NCI-H526 (cell line): ENCODE measurements around the gene NDUFS8.
A peak's percentile ranks its signal among the peaks of the same experiment; 100 is the strongest.

Experiments
- DNase-seq, 2 experiments: peaks; one replicate each; lab custom pipeline; 2025; lab: John Stamatoyannopoulos, UW

Gene NDUFS8

DNA sequence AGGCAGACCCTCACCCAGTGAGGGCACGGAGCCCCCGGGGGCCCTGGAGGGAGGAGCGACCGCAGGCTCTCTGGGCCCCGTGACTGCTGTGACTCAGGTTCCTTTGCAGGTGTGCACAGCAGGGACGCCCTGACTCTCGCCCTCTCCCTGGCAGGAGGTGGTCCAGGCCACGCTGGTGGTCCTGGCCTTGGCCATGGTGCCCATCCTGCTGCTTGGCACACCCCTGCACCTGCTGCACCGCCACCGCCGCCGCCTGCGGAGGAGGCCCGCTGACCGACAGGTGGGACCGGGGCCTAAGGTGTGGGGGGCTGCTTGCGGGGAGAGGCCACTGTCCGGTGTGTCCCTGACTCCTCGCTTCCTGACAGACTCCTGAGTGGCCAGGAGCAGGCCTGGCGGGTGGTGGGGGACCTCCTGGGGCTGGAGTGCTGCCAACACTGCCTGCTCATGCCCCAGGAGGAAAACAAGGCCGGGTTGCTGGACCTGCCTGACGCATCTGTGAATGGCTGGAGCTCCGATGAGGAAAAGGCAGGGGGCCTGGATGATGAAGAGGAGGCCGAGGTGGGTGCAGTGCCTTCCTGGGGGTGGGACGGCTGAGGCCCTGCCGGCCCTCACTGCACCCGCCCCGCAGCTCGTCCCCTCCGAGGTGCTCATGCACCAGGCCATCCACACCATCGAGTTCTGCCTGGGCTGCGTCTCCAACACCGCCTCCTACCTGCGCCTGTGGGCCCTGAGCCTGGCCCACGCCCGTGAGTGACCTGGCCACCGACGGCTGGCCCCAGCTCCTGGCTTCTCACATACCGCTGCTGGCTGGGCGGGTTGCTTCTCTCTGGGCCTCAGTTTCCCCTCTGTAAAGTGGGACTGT, 19.3 kb downstream of the NDUFS8 start:
- DNase-seq: no peak

DNA sequence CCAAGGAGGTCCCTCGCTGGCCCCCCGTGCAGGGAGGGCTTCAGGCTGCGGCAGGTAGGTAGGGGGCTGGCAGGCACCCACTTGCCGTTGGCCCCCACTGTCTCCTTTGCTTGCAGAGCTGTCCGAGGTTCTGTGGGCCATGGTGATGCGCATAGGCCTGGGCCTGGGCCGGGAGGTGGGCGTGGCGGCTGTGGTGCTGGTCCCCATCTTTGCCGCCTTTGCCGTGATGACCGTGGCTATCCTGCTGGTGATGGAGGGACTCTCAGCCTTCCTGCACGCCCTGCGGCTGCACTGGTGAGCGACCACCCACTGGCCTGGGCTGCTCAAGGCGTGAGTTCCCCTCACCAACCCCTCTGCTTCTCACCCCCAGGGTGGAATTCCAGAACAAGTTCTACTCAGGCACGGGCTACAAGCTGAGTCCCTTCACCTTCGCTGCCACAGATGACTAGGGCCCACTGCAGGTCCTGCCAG, 19.9 kb downstream of the NDUFS8 start:
- DNase-seq: no peak

DNA sequence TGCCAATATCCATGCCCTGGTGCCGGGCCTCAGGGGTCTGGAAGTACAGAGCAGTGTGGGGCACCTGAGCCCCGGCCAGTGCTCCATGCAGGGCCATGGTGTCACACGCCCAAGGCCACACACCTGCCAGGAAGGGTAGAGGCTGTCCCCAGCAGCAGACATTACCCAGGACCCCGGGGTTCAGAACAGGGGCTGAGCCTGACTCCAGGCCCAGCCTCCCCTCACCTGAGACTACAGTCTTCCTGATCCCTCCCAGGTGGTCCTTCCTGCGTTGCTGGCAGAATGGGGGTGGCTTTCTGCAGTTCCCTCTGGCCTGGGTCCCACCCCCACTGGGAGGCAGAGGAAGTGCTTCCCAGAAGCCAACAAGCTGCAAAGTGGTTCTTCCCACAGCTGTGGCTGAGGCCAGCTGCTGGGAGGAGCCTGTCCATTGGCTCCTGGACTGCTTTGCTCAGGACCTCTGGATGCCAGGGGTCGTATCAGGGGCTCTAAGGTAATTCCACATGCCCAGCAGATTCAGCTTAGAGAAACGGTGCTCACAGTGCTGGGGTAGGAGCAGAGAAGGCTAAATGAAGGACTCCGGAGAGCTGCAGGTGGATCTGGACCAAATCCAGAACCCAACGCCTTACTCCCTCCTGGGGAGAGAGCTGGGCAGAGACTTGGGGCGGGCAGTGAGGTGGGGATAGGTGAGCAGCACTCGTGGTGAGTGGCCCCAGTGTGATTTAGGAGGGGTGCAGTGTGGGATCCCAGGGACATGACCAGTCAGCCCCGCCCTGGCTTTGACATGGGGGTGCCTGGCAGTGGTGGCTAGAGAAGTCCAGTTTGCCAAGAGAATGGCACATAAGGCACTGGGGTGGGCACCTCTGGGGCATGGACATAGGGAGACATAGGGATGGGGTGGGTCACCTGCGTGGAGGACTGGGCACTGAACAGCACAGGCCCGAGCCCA, 21.0 kb downstream of the NDUFS8 start:
- no peak for DNase-seq

DNA sequence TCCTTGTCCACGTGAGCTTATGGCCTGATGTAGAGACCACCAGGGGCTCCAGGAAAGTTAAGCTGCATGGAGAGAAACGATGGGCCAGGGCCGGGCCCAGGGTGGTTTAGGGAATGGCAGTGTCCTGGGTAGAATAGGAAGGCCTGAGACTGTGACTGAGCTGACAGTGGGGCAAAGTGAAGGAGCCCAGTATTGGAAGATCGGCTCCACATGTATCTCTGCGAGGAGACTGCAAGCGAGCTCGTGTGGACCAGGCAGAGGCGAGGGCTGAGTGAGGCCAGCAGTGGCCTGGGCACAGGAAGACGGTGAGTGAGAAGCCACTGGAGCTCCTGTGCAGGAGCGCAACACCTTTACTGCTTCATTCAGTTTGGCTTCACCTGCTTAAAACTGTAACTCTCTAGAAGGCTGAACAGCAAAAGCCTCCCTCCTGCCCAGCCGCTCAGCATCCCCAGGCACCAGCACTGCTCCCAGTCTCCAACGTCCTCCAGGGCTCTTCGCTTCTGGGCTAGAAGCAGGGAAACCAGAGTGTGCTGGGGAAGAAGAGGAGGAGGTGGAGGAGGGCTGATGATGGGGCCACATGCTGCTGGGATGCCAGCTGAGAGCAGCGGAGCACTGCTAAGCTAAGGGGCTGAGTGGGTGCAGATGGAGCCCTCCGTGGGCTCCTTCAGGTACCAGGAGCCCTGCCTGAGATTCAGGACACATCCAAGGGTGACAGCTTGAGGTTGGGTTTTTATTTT, 21.8 kb downstream of the NDUFS8 start:
- DNase-seq: no peak

DNA sequence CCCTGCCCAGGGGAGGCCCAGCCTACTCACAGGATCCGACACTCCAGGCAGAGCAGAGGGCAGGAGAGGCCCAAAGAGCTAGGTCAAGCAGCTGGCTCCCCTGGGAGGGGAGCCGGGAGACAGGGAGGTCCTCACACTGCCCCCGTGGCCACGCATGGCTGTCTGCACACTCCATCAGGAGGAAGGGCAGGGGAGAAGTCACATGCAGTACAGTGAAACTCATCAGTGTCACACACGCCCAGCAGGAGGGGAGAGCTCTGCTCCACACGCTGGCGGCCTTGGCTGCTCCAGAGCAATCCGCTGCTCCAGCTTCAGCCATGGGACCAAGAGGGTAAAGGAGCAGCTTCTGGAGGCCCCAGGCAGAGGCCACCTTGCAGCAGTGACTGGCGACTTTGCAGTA, 22.6 kb downstream of the NDUFS8 start:
- no peak for DNase-seq

DNA sequence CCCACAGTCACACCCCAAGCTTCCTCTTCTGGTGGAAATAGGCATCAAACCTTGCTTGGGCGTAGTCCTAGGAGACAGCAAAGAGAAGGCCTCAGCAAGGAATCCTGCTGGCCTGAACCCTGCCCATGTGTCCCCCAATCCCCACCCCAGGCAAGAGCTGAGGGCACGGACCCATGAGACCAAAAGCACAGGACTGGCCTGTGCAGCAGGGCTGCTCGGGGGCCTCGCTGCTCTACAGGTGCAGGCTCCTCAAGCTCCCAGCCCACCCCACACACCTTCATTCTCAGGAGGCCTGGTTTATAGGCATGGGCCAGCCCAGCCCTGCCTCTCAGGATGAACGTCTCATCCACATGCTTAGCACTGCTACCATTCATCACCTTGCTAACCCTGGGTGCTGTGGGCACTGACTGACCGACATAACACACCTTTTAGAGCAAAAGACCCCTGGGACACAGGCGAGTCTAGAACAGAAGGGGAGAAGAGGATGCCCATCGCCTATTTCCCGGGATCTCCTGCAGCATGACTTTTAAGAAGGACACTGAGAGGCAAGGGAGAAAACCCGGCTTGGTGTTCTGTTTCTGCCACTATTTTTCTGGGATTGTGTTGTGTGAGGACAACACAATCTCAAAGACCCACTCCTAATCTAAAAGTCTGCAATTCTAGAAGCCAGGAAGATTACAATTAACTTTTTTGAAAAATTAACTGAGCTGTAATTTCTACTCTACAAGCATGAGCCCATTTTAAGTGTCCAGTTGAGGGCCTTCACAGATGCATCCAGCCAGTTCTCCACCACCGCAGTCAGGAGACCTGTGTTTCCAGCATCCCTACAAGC, 23.7 kb downstream of the NDUFS8 start:
- no peak for DNase-seq

DNA sequence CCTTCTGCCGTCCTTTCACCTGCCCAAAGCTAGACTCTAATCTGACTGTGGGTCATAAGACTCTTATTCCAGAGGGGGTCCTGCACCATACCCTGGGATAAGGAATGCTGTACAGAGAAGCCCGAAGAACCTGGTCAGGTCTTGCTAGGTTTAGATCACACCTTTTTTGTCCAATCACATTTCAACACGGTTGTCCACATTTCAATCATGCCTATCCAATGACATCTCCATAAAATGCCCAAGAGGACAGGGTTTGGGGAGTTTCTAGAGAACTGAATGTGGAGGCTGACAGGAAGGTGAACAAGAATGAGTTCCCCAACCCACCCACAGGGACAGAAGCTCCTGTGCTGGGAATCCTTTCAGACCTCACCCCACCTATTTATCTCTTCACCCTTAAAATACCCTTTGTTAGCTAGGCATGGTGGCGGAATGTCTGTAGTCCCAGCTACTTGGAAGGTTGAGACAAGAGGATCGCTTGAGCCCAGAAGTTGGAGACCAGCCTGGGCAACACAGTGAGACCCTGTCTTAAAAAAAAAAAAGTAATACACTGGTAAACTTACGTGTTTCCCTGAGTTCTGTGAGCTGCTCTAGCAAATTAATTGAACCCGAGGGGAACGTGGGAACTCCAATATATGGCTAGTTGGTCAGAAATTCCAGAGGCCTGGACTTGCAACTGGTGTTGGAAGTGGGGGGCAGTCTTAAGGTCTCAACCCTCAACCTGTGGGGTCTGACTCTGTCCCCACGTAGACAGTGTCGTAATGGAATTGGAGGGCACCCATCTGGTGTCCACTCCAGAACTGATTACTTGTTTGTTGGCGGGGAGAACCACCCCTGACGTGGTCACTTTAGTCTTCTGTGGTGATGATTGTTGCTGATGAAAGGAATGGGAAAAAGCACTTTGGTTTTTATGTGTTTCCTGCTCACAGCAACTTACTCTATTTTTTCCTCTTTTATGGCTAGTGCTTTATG, 26.1 kb downstream of the NDUFS8 start:
- DNase-seq: no peak

DNA sequence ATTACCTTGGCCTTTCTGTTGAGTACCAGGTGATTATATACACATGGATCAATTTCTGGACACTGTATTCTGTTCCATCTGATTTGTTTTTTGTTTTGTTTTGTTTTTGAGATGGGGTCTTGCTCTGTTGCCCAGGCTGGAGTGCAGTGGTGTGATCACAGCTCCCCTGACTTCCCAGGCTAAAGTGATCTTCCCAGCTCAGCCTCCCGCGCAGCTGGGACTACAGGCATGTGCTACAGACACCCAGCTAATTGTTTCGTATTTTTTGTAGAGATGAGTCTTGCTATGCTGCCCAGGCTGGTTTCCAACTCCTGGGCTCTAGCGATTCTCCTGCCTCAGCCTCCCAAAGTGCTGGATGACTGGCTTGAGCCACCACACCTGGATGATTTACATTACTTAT, 27.3 kb downstream of the NDUFS8 start:
- no peak for DNase-seq

DNA sequence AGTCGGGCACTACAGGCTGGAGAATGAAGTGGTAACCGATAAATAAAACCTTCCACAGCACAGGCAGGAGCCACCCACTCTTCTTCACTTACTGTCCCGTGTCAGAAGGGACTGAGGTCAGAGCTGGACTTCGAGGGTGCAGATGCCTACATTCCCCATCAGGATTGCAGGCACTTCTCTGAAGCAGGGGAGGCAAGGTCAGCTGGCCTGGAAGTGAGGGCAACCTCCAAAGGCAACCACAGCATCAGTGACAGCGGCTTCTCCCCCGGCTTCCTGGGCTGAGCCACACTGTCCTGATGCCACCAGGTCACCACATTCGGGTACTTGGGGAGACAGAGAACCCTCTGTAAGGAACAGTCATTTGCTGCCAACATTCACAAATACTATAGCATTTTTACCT, 31.0 kb downstream of the NDUFS8 start:
- no peak for DNase-seq

DNA sequence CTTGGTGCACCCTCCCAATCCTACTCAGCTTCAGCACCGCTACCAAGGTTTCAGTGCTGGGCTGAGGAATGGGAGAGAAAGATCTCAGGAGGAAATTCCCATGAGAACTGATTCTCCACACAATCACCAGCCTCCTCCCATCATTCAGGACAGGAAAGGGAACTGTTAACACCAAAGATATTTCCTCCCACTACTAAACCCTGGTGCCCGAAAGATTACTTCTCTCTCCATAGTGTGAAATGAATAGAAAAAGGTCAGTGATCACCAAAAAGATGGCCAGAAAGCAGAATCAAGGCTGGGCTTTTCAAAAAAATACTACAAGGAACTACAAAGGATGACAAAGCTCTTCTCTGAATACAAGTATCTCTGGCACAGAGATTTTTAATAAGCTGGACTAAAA, 34.4 kb downstream of the NDUFS8 start:
- no peak for DNase-seq

DNA sequence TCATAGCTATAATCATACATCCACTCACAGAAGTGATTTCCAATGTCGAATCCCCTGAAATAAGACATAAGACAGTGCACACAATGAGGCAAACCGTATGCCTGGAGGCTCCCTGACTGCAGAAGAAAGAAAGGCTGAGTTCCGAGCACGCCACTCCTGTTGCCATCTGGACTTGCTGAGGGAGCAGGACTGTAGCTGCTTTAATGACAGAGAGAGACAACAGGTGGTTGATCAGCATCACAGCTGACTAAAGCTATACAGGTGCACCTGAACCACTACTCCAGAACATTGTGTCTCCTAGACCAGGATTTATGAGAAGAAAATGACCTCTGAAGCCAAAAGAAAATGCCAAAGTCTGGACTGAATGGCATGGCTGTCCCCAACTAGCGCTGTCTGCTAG, 35.4 kb downstream of the NDUFS8 start:
- DNase-seq: no peak

DNA sequence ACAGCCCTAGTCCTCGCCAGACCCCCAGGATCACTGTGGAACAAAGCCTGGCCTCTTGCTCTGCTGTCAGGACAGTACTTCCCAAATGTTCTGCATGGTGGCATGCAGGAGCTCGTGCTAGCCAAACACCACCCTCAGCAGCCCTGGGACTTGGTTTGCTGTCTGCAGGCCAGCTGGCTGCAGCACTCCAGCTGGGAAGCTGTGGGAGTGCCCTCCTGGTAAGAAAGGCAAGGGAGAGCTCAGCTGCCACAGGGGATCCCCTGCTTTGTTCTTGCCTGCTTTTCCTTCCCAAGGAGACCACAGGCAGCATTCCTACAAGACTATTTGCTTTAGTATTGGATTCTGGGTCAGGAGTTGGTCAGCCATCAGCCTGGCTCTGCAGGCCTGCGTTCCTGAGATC, 36.3 kb downstream of the NDUFS8 start:
- DNase-seq: no peak

DNA sequence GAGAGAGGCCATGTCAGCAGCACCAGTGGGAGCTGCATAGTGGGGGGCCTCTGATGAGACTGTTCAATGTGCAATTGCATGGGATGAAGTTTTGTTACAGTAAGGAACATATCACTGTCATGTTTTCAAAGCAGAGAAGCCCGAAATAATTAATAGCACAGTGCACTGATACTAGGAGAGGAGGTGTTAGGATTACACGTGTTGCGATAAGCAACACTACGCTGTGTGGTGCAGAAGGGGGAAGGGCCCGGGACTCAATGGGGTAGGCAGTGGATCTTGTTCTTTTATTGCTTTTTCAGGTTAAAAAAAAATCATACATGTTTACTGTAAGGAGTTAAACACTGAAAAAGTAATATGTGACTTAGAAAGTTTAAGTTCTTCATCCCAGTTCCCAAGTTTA, 37.5 kb downstream of the NDUFS8 start:
- no peak for DNase-seq

DNA sequence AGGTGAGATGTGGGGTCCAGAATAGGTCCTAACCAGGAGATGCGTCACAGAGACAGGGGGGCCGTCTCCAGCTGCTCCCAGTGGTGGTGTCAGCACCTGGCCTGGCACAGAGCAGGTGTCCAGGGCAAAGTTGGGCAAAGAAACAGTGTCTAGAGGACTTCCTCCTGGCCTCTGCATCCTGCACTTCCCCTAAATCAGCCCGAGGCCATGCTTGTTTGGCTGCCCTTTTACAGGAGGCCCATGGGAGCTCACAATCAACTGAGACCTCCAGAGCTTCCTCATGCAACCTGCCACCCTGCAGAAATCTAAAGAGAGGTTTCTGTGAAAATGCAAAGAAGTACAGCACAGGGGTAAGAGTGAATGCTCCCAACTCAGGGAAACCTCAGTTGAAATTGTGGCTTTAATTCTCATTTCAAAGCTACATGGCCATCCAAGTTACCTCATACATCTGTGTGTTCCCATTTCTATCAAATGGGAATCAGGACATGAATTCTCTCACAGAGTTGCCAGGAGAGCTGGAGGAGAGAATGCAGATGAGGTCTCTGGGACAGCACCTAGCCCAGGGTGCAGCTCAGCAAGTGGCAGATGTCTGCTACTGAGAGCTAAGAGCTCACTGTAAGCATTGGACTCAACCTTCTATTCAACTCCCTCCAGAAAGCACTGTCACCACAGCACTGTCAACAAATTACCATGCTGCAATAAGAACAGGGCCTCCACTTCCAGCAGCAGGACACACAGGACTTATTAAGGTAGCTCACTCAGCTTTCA, 41.0 kb downstream of the NDUFS8 start:
- no peak for DNase-seq

DNA sequence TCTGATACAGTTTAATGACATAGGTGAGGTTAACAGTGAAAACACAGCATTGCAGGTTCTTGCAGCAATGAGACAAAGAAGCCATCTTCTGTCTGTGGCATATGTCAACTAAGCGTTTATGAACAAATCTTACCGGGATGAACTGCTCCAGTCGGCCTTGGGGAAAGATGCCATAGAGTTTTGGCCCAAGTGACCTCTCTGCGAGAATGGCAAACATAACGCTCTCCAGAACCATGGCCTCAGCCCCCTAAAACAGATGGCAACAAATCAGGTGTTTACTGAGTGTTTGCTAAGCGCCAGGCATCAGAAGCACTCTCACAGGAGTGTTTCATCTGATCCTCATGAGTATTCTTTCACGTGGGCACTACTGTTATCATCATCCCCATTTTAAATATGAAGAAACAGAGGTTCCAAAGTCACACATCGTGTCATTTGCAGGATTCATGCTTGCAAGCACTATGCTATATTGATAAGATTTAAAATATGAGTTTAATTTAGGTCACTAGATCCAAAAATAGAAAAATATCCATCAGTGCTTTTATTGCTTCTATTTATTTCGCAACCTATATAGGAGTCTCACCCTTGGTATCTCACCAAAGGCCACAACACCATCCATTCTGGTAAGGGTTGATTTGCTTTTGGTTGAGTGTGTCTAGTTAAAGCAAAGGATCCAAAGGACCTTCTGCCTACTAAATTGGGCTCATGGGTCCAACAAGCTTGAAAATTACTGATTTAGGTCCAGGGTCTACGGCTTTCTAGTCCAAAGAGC, 44.3 kb downstream of the NDUFS8 start:
- no peak for DNase-seq

DNA sequence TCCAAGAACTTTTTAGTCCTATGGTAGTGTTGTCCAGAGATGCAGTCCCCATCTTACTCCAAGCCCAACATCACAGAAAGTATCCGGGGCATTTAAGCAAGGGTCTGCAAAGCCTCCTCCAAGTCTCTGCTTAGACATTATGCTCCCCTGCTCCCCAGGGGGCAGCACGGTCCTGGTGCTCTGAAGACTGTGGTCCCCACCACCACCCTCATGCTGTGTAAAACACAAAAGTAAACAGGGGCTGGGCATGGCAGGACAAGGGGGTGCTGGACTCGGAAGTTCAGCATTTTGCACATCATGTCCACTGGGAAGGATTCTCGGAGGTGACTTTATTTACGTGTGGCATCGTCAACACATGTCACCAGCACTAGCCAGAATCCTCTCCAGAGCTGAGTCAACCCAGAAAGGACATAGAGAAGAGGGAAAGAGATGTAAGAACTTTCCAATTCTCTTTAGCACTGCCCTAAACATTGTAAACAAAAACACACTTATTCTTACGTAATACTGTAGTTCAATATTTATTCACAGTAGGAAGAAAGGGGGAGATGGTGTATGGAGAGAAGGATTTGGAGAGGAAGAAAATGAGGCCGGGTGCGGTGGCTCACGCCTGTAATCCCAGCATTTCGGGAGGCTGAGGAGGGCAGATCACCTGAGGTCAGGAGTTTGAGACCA, 46.0 kb downstream of the NDUFS8 start:
- DNase-seq: peak in 1 of 2 experiments; percentile 27

DNA sequence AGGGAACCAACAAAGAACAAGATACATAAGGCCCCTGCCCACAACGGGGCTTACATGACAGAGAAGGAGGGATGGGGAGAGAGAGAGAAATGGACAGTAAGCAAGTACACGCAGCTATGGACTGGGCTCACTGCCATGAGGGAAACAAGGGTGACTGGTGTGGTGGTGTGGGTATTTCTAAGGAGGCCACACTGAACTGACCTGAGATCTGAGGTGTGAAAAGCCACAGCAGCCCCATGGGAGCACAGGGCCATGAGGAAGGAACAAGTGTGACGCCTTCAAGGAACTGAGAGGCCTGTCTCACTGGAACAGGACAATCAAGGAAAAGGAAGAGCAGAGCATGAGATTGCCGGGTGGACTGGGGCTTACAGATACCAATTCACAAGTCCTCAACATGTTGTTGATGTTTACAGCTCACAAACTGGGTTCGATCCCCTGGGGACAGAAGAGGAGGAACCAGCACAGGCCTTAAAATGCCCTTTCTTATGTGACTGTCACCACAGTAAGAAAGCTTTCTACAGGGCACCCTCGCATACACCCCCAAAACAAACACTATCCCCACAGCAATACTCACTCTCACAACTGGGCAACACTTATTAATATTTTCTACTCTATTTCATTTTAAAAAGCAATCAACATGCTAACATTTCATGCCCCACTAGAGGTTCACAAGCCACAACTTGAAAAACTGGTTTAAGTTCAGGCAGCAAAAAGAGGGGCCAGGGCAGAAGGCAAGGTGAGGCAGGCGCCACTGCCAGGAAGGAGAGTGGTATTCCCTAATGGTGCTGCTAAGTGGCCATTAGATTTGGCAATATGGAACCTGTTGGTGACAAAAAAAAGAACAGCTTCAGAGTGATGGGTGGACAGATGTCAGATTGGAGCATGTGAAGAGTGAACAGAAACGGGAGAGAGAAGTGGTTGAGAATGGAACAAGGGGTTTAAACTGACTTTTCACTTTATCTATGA, 47.4 kb downstream of the NDUFS8 start:
- no peak for DNase-seq
